Measurements from ENCODE around the gene PALD1.

Gene PALD1

GRCh38 chr10:70533189-70533558, 54.6 kb downstream of the PALD1 start:
- TF ChIP-seq POLR2AphosphoS5 (IDR thresholded peaks at IDR 0.05; ENCODE audit: low read depth, low read length), result no peak
- no peak for TF ChIP-seq TAF1 (IDR thresholded peaks at IDR 0.05; ENCODE audit: borderline replicate concordance, low read depth, low read length)
- TF ChIP-seq POLR2A (IDR thresholded peaks at IDR 0.05; ENCODE audit: low read depth, low read length), result no peak
- FAIRE-seq, result no peak
- no peak for DNase-seq (ENCODE audit: insufficient read length)

- no peak for FAIRE-seq
- no peak for TF ChIP-seq TAF1 (IDR thresholded peaks at IDR 0.05; ENCODE audit: borderline replicate concordance, low read depth, low read length)
- no peak for TF ChIP-seq POLR2A (IDR thresholded peaks at IDR 0.05; ENCODE audit: low read depth, low read length)
- TF ChIP-seq POLR2AphosphoS5 (IDR thresholded peaks at IDR 0.05; ENCODE audit: low read depth, low read length), result no peak
- DNase-seq (ENCODE audit: insufficient read length), result no peak
These were observed 55.7 kb downstream of the PALD1 start for GRCh38 chr10:70534281-70534680.

- no peak for FAIRE-seq
- TF ChIP-seq POLR2AphosphoS5 (IDR thresholded peaks at IDR 0.05; ENCODE audit: low read depth, low read length) (no peak), TAF1 (IDR thresholded peaks at IDR 0.05; ENCODE audit: borderline replicate concordance, low read depth, low read length) (no peak), POLR2A (IDR thresholded peaks at IDR 0.05; ENCODE audit: low read depth, low read length) (no peak)
- DNase-seq (ENCODE audit: insufficient read length), result no peak
These were observed 56.4 kb downstream of the PALD1 start for GRCh38 chr10:70535001-70535400.

- no peak for FAIRE-seq
- TF ChIP-seq POLR2A (IDR thresholded peaks at IDR 0.05; ENCODE audit: low read depth, low read length) (no peak), POLR2AphosphoS5 (IDR thresholded peaks at IDR 0.05; ENCODE audit: low read depth, low read length) (no peak), TAF1 (IDR thresholded peaks at IDR 0.05; ENCODE audit: borderline replicate concordance, low read depth, low read length) (no peak)
These were observed 56.9 kb downstream of the PALD1 start for GRCh38 chr10:70535451-70535850.

DNA sequence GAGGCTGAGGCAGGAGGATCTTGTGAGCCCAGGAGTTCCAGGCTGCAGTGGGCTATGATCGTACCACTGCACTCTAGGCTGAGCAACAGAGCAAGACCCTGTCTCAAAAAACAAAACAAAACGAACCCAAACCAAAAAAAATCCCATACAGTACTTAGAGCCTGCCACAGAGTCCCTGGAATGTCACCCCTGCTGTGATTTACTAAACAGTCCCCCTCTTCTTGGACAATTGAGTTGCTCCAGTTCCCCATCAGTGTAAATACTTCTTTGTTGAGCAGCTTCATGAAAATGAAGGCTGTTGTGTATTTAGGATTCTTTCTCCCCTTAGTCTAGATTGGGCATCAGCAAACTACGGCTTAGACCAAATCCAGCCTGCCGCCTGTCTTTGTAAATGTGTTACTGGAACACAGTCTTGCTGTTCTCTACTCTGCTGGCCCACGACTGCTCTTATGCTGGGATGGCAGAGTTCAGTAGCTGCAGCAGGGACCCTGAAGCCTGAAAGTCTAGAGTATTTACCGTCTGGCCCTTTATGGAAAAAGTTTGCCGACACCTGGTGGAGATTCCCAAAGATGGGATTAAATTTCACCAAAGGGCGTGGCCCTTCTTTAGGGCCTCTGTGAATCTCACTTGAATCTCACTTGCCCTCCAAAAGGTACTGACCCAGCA, 57.8 kb downstream of the PALD1 start:
- no peak for FAIRE-seq
- TF ChIP-seq TAF1 (IDR thresholded peaks at IDR 0.05; ENCODE audit: borderline replicate concordance, low read depth, low read length), result no peak
- no peak for TF ChIP-seq POLR2AphosphoS5 (IDR thresholded peaks at IDR 0.05; ENCODE audit: low read depth, low read length)
- TF ChIP-seq POLR2A (IDR thresholded peaks at IDR 0.05; ENCODE audit: low read depth, low read length), result no peak
- DNase-seq (ENCODE audit: insufficient read length), result no peak

More at GRCh38 chr10:70535451-70535850, 56.9 kb downstream of the PALD1 start:
- DNase-seq (ENCODE audit: insufficient read length), result no peak

DNA sequence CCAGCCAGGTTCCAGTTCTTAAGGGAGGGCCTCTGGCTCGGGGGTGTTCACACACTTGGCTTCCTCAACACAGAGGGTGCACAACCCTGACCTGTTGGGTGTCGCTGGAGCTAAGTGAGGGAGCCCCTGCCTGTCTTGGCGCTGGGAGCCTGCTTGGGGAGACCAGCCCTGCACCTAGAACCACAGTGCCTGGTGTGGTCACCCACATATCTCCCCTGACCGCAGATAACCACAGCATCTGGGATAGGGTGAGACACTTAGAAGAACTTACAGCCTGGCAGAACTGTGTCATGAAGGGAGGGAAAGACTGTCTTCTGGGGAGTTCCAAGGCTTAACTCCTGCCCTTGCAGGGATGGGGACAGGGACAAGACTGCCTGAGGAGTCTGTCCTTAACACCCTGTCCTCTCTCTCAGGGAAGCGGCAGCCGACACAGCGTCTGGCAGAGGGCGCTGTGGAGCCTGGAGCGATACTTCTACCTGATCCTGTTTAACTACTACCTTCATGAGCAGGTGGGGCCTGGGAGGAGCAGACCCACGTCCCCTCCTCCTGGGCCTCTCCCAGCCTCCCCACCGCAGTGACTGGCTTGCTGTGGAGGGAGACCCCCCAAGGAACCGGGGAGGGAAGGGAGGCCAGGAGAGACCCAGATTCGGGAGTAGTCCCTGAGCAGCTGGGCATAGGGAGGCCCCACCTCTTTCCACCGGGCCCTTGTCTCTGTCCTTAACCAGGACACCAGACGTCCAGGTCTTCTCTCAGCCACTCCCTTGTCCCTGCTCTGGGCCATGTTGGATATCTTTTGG, 59.0 kb downstream of the PALD1 start:
- no peak for TF ChIP-seq TAF1 (IDR thresholded peaks at IDR 0.05; ENCODE audit: borderline replicate concordance, low read depth, low read length)
- TF ChIP-seq POLR2AphosphoS5 (IDR thresholded peaks at IDR 0.05; ENCODE audit: low read depth, low read length), result no peak
- TF ChIP-seq POLR2A (IDR thresholded peaks at IDR 0.05; ENCODE audit: low read depth, low read length), result no peak
- DNase-seq (ENCODE audit: insufficient read length), result no peak
- no peak for FAIRE-seq

DNA sequence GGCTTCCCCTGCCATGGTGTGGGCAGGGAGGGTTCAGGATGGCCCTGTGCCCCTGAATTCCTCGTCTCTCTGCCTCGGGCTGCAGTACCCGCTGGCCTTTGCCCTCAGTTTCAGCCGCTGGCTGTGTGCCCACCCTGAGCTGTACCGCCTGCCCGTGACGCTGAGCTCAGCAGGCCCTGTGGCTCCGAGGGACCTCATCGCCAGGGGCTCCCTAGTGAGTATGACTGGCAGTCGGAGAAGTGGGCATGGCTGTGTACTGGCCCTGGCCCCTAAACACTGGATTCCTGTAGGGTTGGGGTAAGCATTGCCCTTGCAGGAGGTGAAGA, 59.6 kb downstream of the PALD1 start:
- no peak for TF ChIP-seq TAF1 (IDR thresholded peaks at IDR 0.05; ENCODE audit: borderline replicate concordance, low read depth, low read length)
- TF ChIP-seq POLR2AphosphoS5 (IDR thresholded peaks at IDR 0.05; ENCODE audit: low read depth, low read length), result no peak
- no peak for TF ChIP-seq POLR2A (IDR thresholded peaks at IDR 0.05; ENCODE audit: low read depth, low read length)
- DNase-seq (ENCODE audit: insufficient read length), result no peak
- no peak for FAIRE-seq

- no peak for TF ChIP-seq POLR2AphosphoS5 (IDR thresholded peaks at IDR 0.05; ENCODE audit: low read depth, low read length)
- no peak for TF ChIP-seq TAF1 (IDR thresholded peaks at IDR 0.05; ENCODE audit: borderline replicate concordance, low read depth, low read length)
- TF ChIP-seq POLR2A (IDR thresholded peaks at IDR 0.05; ENCODE audit: low read depth, low read length), result no peak
- FAIRE-seq (no peak), DNase-seq (ENCODE audit: insufficient read length) (no peak)
These were observed 60.3 kb downstream of the PALD1 start for GRCh38 chr10:70538731-70539338.

DNA sequence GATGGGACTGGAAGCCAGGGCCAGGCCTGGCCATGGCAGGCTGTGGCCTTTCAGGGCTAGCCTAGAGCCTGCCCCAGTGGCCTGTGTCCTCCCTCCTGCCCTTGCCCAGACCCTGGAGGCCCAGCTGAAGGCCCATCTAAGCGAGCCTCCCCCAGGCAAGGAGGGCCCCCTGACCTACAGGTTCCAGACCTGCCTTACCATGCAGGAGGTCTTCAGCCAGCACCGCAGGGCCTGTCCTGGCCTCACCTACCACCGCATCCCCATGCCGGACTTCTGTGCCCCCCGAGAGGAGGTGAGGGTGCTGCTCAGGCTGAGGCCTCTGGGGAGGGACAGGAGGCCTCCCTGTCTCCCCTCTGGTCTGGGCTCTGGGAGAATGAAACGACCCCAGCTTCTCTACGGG, 60.9 kb downstream of the PALD1 start:
- no peak for TF ChIP-seq POLR2A (IDR thresholded peaks at IDR 0.05; ENCODE audit: low read depth, low read length)
- no peak for TF ChIP-seq POLR2AphosphoS5 (IDR thresholded peaks at IDR 0.05; ENCODE audit: low read depth, low read length)
- TF ChIP-seq TAF1 (IDR thresholded peaks at IDR 0.05; ENCODE audit: borderline replicate concordance, low read depth, low read length), result no peak
- no peak for FAIRE-seq
- no peak for DNase-seq (ENCODE audit: insufficient read length)

DNA sequence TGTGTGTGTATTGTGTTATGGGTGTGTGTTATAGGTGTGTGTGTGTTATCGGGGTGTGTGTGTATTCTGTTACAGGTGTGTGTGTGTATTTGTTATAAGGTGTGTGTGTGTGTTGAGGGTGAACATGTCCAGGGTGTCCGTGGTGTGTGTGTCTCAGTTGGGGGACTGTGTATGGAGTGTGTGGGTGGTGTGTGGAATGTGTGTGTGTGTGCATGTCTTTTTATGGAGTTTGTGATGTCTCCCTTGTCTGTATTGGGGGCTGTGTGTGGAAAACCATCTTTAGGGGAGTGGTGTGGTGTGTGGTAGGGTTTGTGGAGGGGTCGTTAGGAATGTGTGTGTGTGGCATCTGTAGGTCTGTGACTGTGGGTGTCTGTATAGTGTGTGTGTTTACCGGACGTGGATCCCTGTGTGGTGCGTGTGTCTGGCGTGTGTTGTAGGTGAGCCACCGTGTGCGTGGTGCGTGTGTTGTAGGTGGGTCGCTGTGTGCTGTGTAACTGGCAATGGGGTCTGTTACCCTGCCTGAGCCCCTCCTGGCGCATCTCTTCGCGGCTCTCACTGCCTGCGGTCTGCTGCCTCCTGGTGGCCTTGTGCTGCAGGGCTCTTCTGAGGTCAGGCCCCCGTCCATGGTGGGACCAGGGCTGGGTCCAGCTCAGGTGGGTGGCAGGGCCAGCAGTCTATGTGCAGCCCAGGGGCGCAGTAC, 61.7 kb downstream of the PALD1 start:
- FAIRE-seq (peak; percentile 67), DNase-seq (ENCODE audit: insufficient read length) (peak; percentile 73)
- TF ChIP-seq POLR2AphosphoS5 (IDR thresholded peaks at IDR 0.05; ENCODE audit: low read depth, low read length) (no peak), POLR2A (IDR thresholded peaks at IDR 0.05; ENCODE audit: low read depth, low read length) (no peak), TAF1 (IDR thresholded peaks at IDR 0.05; ENCODE audit: borderline replicate concordance, low read depth, low read length) (no peak)

DNA sequence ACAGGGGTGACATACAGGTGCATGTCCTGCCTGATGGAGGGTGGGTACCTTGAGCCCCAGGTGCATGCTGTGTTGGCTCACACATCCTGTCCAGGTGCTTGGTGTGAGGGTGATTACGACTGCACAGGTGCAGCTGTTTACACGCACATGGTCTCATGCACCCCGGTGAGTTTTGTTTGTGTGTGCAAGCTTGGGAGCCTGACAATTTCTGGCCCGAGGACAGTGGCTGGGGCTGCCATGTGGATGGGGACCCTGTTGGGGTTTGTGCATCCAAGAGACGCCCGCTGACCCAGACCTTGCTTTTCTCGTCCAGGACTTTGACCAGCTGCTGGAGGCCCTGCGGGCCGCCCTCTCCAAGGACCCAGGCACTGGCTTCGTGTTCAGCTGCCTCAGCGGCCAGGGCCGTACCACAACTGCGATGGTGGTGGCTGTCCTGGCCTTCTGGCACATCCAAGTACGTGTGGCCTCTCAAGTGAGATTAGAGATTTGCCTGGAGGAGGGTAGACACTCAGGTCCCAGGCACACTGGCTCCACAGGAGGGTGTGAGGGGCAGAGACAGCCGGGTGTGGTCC, 62.3 kb downstream of the PALD1 start:
- DNase-seq (ENCODE audit: insufficient read length) (no peak), FAIRE-seq (no peak)
- TF ChIP-seq POLR2A (IDR thresholded peaks at IDR 0.05; ENCODE audit: low read depth, low read length) (no peak), TAF1 (IDR thresholded peaks at IDR 0.05; ENCODE audit: borderline replicate concordance, low read depth, low read length) (no peak), POLR2AphosphoS5 (IDR thresholded peaks at IDR 0.05; ENCODE audit: low read depth, low read length) (no peak)

Data from GM12892 (cell line).